ENCODE data around the gene LYVE1.

DNA sequence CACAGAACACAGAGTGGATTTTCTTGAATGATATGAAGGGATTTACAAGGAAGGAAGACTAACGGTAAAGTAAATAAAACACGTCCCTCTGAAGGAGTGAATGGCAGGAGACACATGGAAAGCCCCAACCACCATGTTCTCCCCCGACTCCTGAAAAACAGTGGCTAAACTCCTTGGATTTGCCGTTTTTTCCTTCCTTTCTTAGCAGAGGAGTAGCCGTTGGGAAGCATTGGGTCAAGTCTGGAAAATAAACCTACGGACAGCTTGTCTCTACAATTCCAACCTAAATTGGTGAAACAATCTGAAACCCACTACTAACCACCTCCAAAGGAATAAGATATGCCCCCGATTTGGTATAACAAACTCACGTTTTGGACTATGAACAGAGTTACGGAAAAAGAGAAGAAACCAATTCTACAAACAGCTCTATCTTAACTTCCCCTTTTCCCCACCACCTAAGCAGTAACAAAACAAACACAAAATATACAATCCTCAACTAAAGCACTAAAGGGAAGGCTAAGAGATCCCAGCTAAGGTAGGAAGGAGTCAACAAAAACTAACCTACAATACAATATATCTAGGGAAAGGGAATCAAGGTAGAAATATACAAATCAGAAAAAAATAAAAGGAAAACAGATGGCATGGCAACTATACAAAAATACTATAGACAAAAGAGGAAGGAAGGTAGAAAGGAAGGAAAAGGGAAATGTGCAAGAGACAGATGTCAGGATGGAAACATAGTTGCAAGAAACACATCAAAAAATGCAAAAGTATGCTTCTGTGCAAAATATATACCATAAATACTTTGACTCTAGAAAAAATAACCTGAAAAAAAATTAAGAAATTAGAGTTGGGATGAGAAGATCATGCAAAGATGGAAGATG, 43.8 kb upstream of the LYVE1 start:
- no peak for TF ChIP-seq TAF1 (IDR thresholded peaks at IDR 0.05; ENCODE audit: borderline replicate concordance, insufficient read depth, low read length)
- TF ChIP-seq POLR2AphosphoS5 (IDR thresholded peaks at IDR 0.05; ENCODE audit: low read depth, low read length): no peak
- TF ChIP-seq, protein P1, sequence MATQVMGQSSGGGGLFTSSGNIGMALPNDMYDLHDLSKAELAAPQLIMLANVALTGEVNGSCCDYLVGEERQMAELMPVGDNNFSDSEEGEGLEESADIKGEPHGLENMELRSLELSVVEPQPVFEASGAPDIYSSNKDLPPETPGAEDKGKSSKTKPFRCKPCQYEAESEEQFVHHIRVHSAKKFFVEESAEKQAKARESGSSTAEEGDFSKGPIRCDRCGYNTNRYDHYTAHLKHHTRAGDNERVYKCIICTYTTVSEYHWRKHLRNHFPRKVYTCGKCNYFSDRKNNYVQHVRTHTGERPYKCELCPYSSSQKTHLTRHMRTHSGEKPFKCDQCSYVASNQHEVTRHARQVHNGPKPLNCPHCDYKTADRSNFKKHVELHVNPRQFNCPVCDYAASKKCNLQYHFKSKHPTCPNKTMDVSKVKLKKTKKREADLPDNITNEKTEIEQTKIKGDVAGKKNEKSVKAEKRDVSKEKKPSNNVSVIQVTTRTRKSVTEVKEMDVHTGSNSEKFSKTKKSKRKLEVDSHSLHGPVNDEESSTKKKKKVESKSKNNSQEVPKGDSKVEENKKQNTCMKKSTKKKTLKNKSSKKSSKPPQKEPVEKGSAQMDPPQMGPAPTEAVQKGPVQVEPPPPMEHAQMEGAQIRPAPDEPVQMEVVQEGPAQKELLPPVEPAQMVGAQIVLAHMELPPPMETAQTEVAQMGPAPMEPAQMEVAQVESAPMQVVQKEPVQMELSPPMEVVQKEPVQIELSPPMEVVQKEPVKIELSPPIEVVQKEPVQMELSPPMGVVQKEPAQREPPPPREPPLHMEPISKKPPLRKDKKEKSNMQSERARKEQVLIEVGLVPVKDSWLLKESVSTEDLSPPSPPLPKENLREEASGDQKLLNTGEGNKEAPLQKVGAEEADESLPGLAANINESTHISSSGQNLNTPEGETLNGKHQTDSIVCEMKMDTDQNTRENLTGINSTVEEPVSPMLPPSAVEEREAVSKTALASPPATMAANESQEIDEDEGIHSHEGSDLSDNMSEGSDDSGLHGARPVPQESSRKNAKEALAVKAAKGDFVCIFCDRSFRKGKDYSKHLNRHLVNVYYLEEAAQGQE (IDR thresholded peaks at IDR 0.05; ENCODE audit: insufficient read depth in 1 of 2, low read depth in 2 of 2, low read length in 2 of 2): no peak
